Body of pancreas (tissue), 4 donors: ENCODE measurements around the gene DNM2. TPM values are rescaled to one million over a fixed set of nuclear protein-coding genes. Genes with fewer than 3 reads are reported as not detected.
A peak's percentile ranks its signal among the peaks of the same experiment; 100 is the strongest.

Experiments
- ATAC-seq: fragments of 150-250 bp; one replicate; pipeline ENCODE4 v1.9.1; 2016
- DNase-seq, 4 donors: peaks; one replicate each; pipeline ENCODE4 v3.0.0-alpha.2; 2019
- H3K27ac ChIP-seq, 4 donors: fragments of 200-600 bp; sonication (generic); 1 replicate in 3 of 4; 2 replicates in 1 of 4; pipeline versions ENCODE4 v1.5.1 to v1.6.1; 2016 to 2019; ENCODE audit warnings: mild to moderate bottlenecking in 1 of 4, mixed read lengths in 1 of 4, moderate library complexity in 1 of 4
- H3K27me3 ChIP-seq, 2 donors: fragments of 200-600 bp; sonication (generic); one replicate each; pipeline ENCODE4 v1.6.0; 2016; ENCODE audit warnings: mild to moderate bottlenecking in 1 of 2
- H3K36me3 ChIP-seq, 2 donors: fragments of 200-600 bp; sonication (generic); replicated peaks in 1 of 2; 2 replicates each; pipeline ENCODE4 v1.5.1; 2016; ENCODE audit warnings: low read depth in 2 of 2; ENCODE audit not compliant: insufficient read depth in 1 of 2
- H3K4me1 ChIP-seq: fragments of 200-600 bp; sonication (generic); one replicate; pipeline ENCODE4 v1.6.0; 2016
- H3K4me3 ChIP-seq, 2 donors: fragments of 200-600 bp; sonication (generic); 1 replicate in 1 of 2; 2 replicates in 1 of 2; pipeline ENCODE4 v1.5.1; 2016 to 2019
- H3K9me3 ChIP-seq, 3 donors: fragments of 200-600 bp; sonication (generic); 1 replicate in 2 of 3; 2 replicates in 1 of 3; pipeline ENCODE4 v1.5.1; 2016
- CTCF ChIP-seq, 7 experiments: fragments of 450-650 bp in 4 of 7; fragments of 200-600 bp in 3 of 7; sonication (generic) in 3 of 7; IDR thresholded peaks; one replicate each; pipeline ENCODE4 v1.5.1; 2016 to 2019; ENCODE audit warnings: antibody characterized with exemption in 7 of 7
- POLR2A ChIP-seq, 3 donors: fragments of 450-650 bp; IDR thresholded peaks; one replicate each; pipeline ENCODE4 v1.6.1; 2016; ENCODE audit warnings: antibody characterized with exemption in 3 of 3, mild to moderate bottlenecking in 2 of 3
- WGBS, 2 donors: methylation state at CpG; one replicate each; pipeline ENCODE4 v1.1.5; 2017; 5-methylcytosine and 5-hydroxymethylcytosine counted together
- intact Hi-C: fragments of 100-400 bp; cut with DNase I; formaldehyde crosslinking; loops from one replicate; pipeline ENCODE4 v1.15.1; 2023
- total RNA-seq, 2 donors: library from RNA; depleted of rRNA; stranded (reverse); fragments of >200 nt; gene quantifications; one replicate each; pipeline ENCODE4 v1.1.0, GENCODE V29; 2016

Gene DNM2
- total RNA-seq, 2 donors from 2014 or later, result 98.6 to 158 TPM

- H3K27ac ChIP-seq, result no peak overlapping the region
- DNase-seq (no peak), ATAC-seq (no peak)
- WGBS, 2 donors, result 94 to 98% methylated on average over 6 of the region's 6 CpGs
- TF ChIP-seq POLR2A (IDR thresholded peaks at IDR 0.05) (no peak), CTCF (IDR thresholded peaks at IDR 0.05) (no peak)
- intact Hi-C loops, result no loop called here
- no peak overlapping the region for H3K4me3 ChIP-seq
- no peaks in the 10 kb centered on the region for H3K9me3 ChIP-seq
- no peaks in the 10 kb centered on the region for H3K4me1 ChIP-seq
- peaks cover 16 to 38% of the 10 kb centered on the region in 2 donors for H3K36me3 ChIP-seq
- H3K27me3 ChIP-seq, result no peaks in the 10 kb centered on the region
Measured at GRCh38 chr19:10826846-10827245, 109.0 kb downstream of the DNM2 start.

- peaks cover 9 to 33% of the 10 kb centered on the region in 2 donors for H3K36me3 ChIP-seq
- H3K27ac ChIP-seq, result no peak overlapping the region
Measured at GRCh38 chr19:10828981-10829821, 111.3 kb downstream of the DNM2 start.

DNA sequence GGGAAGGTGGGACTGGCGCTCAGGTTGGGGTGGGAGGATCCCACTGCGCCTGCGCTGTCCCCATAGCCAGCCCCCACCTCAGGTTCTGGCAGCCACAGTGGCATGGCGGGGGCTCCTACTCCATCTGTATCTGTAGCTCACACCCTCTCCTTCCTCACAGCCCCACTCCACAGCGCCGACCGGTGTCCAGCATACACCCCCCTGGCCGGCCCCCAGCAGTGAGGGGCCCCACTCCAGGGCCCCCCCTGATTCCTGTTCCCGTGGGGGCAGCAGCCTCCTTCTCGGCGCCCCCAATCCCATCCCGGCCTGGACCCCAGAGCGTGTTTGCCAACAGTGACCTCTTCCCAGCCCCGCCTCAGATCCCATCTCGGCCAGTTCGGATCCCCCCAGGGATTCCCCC, 112.1 kb downstream of the DNM2 start:
- 87 to 94% methylated on average over 11 to 16 of the region's 16 CpGs for WGBS, 2 donors
- no peak for DNase-seq
- no peak for ATAC-seq

More at GRCh38 chr19:10828981-10829821, 111.3 kb downstream of the DNM2 start:
- 94 to 98% methylated on average over 7 to 24 of the region's 26 CpGs for WGBS, 2 donors
- no peak for DNase-seq
- no peaks in the 10 kb centered on the region for H3K9me3 ChIP-seq
- no peak overlapping the region for H3K4me3 ChIP-seq
- intact Hi-C loops, result no loop called here
- ATAC-seq, result no peak
- H3K4me1 ChIP-seq, result no peaks in the 10 kb centered on the region
- no peak for TF ChIP-seq POLR2A (IDR thresholded peaks at IDR 0.05)
- peak in 1 of 7 experiments; percentile 5 for TF ChIP-seq CTCF (IDR thresholded peaks at IDR 0.05)
- H3K27me3 ChIP-seq, result no peaks in the 10 kb centered on the region

DNA sequence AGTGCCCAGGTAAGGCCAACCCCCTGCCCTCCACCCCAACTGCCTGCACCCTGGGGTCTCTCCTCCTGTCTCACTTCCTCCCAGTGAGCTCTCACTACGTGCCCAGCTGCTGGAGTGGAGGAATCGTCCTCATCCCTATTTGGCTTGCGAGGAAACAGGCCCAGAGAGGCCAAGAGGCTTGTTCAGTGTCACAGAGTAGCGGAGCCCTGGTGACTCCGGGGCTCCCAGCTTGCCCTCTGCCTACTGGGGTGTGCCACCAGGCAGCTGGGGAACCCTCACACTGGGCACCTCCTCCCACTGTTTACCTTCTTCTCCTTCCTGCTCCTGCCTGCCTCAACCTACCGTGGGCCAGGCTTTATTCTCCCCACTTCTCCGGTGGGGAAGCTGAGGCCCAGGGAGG, 112.5 kb downstream of the DNM2 start:
- intact Hi-C loops, result no loop called here
- Histone ChIP-seq H3K9me3 (no peaks in the 10 kb centered on the region), H3K27ac (no peak overlapping the region), H3K27me3 (no peaks in the 10 kb centered on the region), H3K36me3 (peaks cover 3 to 22% of the 10 kb centered on the region in 2 donors), H3K4me3 (no peak overlapping the region), H3K4me1 (peaks cover 8% of the 10 kb centered on the region)
- TF ChIP-seq CTCF (IDR thresholded peaks at IDR 0.05), result no peak
- no peak for TF ChIP-seq POLR2A (IDR thresholded peaks at IDR 0.05)
- DNase-seq (no peak), ATAC-seq (no peak)
- 82 to 85% methylated on average over 7 of the region's 7 CpGs for WGBS, 2 donors

More for the DNA sequence above, 112.1 kb downstream of the DNM2 start:
- H3K27ac ChIP-seq, result no peak overlapping the region
- intact Hi-C loops, result no loop called here
- peaks cover 7 to 25% of the 10 kb centered on the region in 2 donors for H3K36me3 ChIP-seq
- no peaks in the 10 kb centered on the region for H3K27me3 ChIP-seq
- H3K4me3 ChIP-seq, result no peak overlapping the region
- no peaks in the 10 kb centered on the region for H3K9me3 ChIP-seq
- TF ChIP-seq CTCF (IDR thresholded peaks at IDR 0.05) (no peak), POLR2A (IDR thresholded peaks at IDR 0.05) (no peak)
- H3K4me1 ChIP-seq, result peaks cover 6% of the 10 kb centered on the region
